Measurements from ENCODE around the gene GPC5. TPM values are rescaled to one million over a fixed set of nuclear protein-coding genes. Genes with fewer than 3 reads are reported as not detected.

Gene GPC5
- total and polyA plus RNA-seq, 7 donors, result 0.23 TPM; not detected in 6

- Histone ChIP-seq H3K4me1 (no peaks in the 10 kb centered on the region), H3K36me3 (ENCODE audit: insufficient read depth in 1 of 2, low read depth in 1 of 2) (no peaks in the 10 kb centered on the region), H3K4me3 (no peak overlapping the region), H3K27me3 (ENCODE audit: insufficient read depth in 3 of 3, low read length in 2 of 3) (no peaks in the 10 kb centered on the region), H3K9me3 (no peaks in the 10 kb centered on the region), H3K27ac (no peak overlapping the region)
- WGBS, 3 donors, result 36 to 51% (median 42%) methylated on average over 2 of the region's 2 CpGs
- TF ChIP-seq CTCF (IDR thresholded peaks at IDR 0.05), result no peak
- ATAC-seq (no peak), DNase-seq (no peak)
- intact Hi-C loops (cut with DNase I), result no loop called here
These were observed 348.8 kb downstream of the GPC5 start for GRCh38 chr13:91747186-91747585.

DNA sequence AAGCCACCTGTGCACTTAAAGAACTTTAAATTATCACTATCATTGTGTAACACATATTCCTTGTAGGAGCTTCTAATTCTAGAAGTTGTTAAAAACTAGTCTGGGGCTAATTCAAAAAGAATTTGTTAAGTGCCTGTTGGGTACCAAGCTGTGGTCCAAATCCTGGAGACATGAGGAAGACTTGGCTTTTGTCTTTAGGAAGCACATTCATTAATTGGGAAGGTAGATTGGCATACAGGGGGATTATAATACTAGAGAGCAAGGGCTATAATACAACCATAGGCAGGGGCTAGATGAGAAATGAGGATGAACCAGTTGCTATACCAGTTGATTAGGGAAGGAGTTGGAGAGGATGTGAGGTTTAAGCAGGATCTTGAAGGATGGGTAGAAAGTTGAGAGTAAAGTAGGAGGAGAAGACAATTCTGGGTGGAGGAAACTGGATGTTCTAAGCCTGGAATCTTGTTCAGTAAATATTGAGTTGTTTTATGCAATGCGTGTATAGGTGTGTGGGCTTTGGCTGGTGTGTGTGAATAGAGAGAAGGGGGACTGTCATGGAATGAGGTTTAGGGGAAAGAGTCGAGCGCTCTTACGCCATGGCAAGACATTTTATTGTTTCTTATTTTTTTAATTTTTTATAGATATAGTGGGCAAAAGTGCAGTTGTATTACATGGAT, 350.1 kb downstream of the GPC5 start:
- WGBS, 3 donors, result 92 to 95% (median 95%) methylated on average over 4 of the region's 4 CpGs
- TF ChIP-seq CTCF (IDR thresholded peaks at IDR 0.05), result no peak
- Histone ChIP-seq H3K4me1 (no peaks in the 10 kb centered on the region), H3K4me3 (no peak overlapping the region), H3K9me3 (no peaks in the 10 kb centered on the region), H3K27ac (no peak overlapping the region), H3K27me3 (ENCODE audit: insufficient read depth in 3 of 3, low read length in 2 of 3) (no peaks in the 10 kb centered on the region), H3K36me3 (ENCODE audit: insufficient read depth in 1 of 2, low read depth in 1 of 2) (no peaks in the 10 kb centered on the region)
- no peak for DNase-seq
- no peak for ATAC-seq
- intact Hi-C loops (cut with DNase I), result no loop called here

DNA sequence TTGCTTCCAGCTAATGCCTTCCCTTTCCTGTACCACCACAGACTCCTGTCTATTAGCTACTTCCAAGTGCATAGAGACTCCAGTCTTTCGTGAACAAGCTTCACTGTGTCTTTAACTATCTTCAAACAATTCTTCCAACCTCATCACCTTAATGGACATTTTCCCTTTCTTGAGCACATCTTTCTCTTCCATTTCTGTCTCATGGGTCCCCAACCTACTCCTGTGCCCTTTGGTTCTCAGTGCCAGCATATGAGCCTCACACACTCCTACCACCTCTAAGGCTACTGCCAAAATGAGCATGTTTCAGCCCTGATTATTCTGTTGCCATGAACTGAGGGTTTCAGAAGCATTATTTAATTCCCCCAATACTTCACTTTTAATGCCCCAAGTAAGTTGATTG, 360.3 kb downstream of the GPC5 start:
- H3K4me1 ChIP-seq, result no peaks in the 10 kb centered on the region
- H3K27ac ChIP-seq, result no peak overlapping the region
- no peaks in the 10 kb centered on the region for H3K27me3 ChIP-seq (ENCODE audit: insufficient read depth in 3 of 3, low read length in 2 of 3)
- no peak overlapping the region for H3K4me3 ChIP-seq
- H3K9me3 ChIP-seq, result no peaks in the 10 kb centered on the region
- TF ChIP-seq CTCF (IDR thresholded peaks at IDR 0.05), result no peak
- intact Hi-C loops (cut with DNase I), result no loop called here
- DNase-seq (no peak), ATAC-seq (no peak)
- WGBS, 3 donors, result 78 to 85% (median 83%) methylated on average over 1 of the region's 1 CpG
- no peaks in the 10 kb centered on the region for H3K36me3 ChIP-seq (ENCODE audit: insufficient read depth in 1 of 2, low read depth in 1 of 2)

DNA sequence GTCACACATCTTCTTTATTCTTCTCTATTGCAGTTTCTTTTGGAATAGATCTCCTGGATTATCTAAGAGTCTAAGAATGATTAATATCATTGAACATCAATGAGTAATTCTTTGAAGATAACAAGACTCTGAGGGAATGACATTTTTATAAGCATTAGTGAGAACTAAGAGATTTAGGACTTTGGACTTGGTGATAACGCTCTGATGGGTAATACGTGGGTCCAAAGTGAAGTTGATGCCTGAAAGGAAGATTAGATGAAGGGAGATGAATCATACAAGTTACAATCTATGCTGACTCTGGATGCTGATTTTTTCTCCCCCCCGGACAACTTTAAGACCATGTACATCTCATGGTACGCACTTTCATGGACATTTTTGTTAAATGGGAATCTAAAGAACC, 364.5 kb downstream of the GPC5 start:
- TF ChIP-seq CTCF (IDR thresholded peaks at IDR 0.05), result no peak
- intact Hi-C loops (cut with DNase I), result no loop called here
- no peaks in the 10 kb centered on the region for H3K27me3 ChIP-seq (ENCODE audit: insufficient read depth in 3 of 3, low read length in 2 of 3)
- DNase-seq (no peak), ATAC-seq (no peak)
- no peaks in the 10 kb centered on the region for H3K9me3 ChIP-seq
- 87 to 95% (median 89%) methylated on average over 4 of the region's 4 CpGs for WGBS, 3 donors
- no peaks in the 10 kb centered on the region for H3K4me1 ChIP-seq
- no peaks in the 10 kb centered on the region for H3K36me3 ChIP-seq (ENCODE audit: insufficient read depth in 1 of 2, low read depth in 1 of 2)
- H3K4me3 ChIP-seq, result no peak overlapping the region
- H3K27ac ChIP-seq, result no peak overlapping the region

GRCh38 chr13:91764527-91764926, 366.1 kb downstream of the GPC5 start:
- Histone ChIP-seq H3K36me3 (ENCODE audit: insufficient read depth in 1 of 2, low read depth in 1 of 2) (no peaks in the 10 kb centered on the region), H3K4me1 (no peaks in the 10 kb centered on the region), H3K4me3 (no peak overlapping the region), H3K27me3 (ENCODE audit: insufficient read depth in 3 of 3, low read length in 2 of 3) (no peaks in the 10 kb centered on the region), H3K27ac (no peak overlapping the region), H3K9me3 (no peaks in the 10 kb centered on the region)
- intact Hi-C loops (cut with DNase I), result no loop called here
- TF ChIP-seq CTCF (IDR thresholded peaks at IDR 0.05), result no peak
- WGBS, 3 donors, result 58 to 71% (median 66%) methylated on average over 7 of the region's 7 CpGs
- DNase-seq (no peak), ATAC-seq (no peak)
